H1 (cell line): ENCODE measurements around the gene SNTG2. TPM values are rescaled to one million over a fixed set of nuclear protein-coding genes. Genes with fewer than 3 reads are reported as not detected.

Source experiments
- CTCF ChIA-PET: fragments of 300-600 bp; sonication (Branson Sonifier 250); formaldehyde crosslinking; loops from one replicate; lab custom pipeline; 2021; ENCODE audit not compliant: partially characterized antibody; lab: Charles Lee
- POLR2A ChIA-PET: fragments of 300-600 bp; sonication (Branson Sonifier 250); formaldehyde crosslinking; loops from one replicate; lab custom pipeline; 2021; ENCODE audit warnings: inconsistent platforms; ENCODE audit not compliant: partially characterized antibody; lab: Charles Lee
- DNase-seq, 2 experiments: peaks; one replicate each; pipeline versions ENCODE4 v3.0.0 to v3.0.0-alpha.2; 2010 to 2022; ENCODE audit warnings: low spot score in 2 of 2, low read depth in 1 of 2, mixed read lengths in 1 of 2
- FAIRE-seq: peaks from 2 replicates; lab custom pipeline; 2011; peaks lifted over from hg19 to GRCh38; lab: Jason Lieb, UNC
- H2AFZ ChIP-seq: 2 replicates; pipeline ENCODE4 v1.8.1; 2012; ENCODE audit warnings: low read length, inconsistent platforms
- H2AK5ac ChIP-seq: 2 replicates; pipeline ENCODE4 v1.6.1; 2013; ENCODE audit warnings: low read depth, low read length
- H2BK120ac ChIP-seq: replicated peaks from 2 replicates; pipeline ENCODE3; 2013; ENCODE audit warnings: low read depth, low read length, inconsistent platforms
- H2BK12ac ChIP-seq: 2 replicates; pipeline ENCODE4 v1.6.1; 2013; ENCODE audit warnings: low read depth, low read length
- H2BK15ac ChIP-seq: 2 replicates; pipeline ENCODE4 v1.6.1; 2013; ENCODE audit warnings: low read length
- H2BK20ac ChIP-seq: 2 replicates; pipeline ENCODE4 v1.6.1; 2013; ENCODE audit warnings: low read length
- H2BK5ac ChIP-seq: 2 replicates; pipeline ENCODE4 v1.6.1; 2013; ENCODE audit warnings: low read depth, low read length
- H3K14ac ChIP-seq: 2 replicates; pipeline ENCODE4 v1.6.1; 2013; ENCODE audit warnings: inconsistent platforms; ENCODE audit not compliant: insufficient read length
- H3K18ac ChIP-seq: 2 replicates; pipeline ENCODE4 v1.6.1; 2013; ENCODE audit warnings: low read length; ENCODE audit errors: extremely low read depth
- H3K23ac ChIP-seq: 2 replicates; pipeline ENCODE4 v1.6.1; 2013; ENCODE audit warnings: inconsistent platforms; ENCODE audit not compliant: insufficient read length
- H3K23me2 ChIP-seq: 2 replicates; pipeline ENCODE4 v1.6.1; 2013; ENCODE audit warnings: low read depth, low read length
- H3K27ac ChIP-seq: 2 replicates; pipeline ENCODE4 v1.6.1; 2011; ENCODE audit warnings: low read depth, low read length, inconsistent platforms
- H3K27me3 ChIP-seq, 4 experiments: replicated peaks in 1 of 4; 1 replicate in 1 of 4; 2 replicates in 3 of 4; pipeline versions ENCODE4 v1.6.1 to v1.8.1; 2011 to 2013; ENCODE audit warnings: low read length in 3 of 4, mild to moderate bottlenecking in 3 of 4, inconsistent platforms in 2 of 4, mixed read lengths in 2 of 4, moderate library complexity in 1 of 4; ENCODE audit not compliant: control insufficient read depth in 3 of 4, insufficient read depth in 3 of 4; ENCODE audit errors: extremely low read depth in 1 of 4
- H3K36me3 ChIP-seq, 4 experiments: 2 replicates each; pipeline versions ENCODE4 v1.6.1 to v1.8.1; 2011 to 2013; ENCODE audit warnings: mild to moderate bottlenecking in 4 of 4, low read length in 3 of 4, moderate library complexity in 2 of 4, control low read depth in 1 of 4, inconsistent platforms in 1 of 4; ENCODE audit not compliant: insufficient read depth in 4 of 4, control insufficient read depth in 2 of 4
- H3K4ac ChIP-seq: replicated peaks from 2 replicates; pipeline ENCODE3; 2013; ENCODE audit warnings: low read length, low read depth, mixed read lengths, inconsistent platforms; ENCODE audit not compliant: insufficient read length
- H3K4me1 ChIP-seq, 4 experiments: replicated peaks in 1 of 4; 1 replicate in 1 of 4; 2 replicates in 3 of 4; pipeline versions ENCODE4 v1.6.1 to v1.8.1; 2011 to 2013; ENCODE audit warnings: low read length in 3 of 4, inconsistent platforms in 2 of 4, mixed read lengths in 1 of 4; ENCODE audit not compliant: insufficient read depth in 4 of 4, control insufficient read depth in 3 of 4
- H3K4me2 ChIP-seq, 2 experiments: 2 replicates each; pipeline versions ENCODE4 v1.6.1 to v1.8.1; 2011 to 2013; ENCODE audit warnings: low read depth in 2 of 2, low read length in 2 of 2, control low read depth in 1 of 2, inconsistent platforms in 1 of 2, mild to moderate bottlenecking in 1 of 2; ENCODE audit not compliant: insufficient read depth in 1 of 2
- H3K4me3 ChIP-seq, 4 experiments: fragments of 200-600, 300-600 bp in 1 of 4; sonication (generic), shearing (Covaris generic), sonication (Bioruptor Twin) in 1 of 4; 2 replicates each; pipeline versions ENCODE4 v1.5.1 to v1.8.1; 2011 to 2016; ENCODE audit warnings: low read length in 4 of 4, low read depth in 3 of 4, control low read depth in 2 of 4, inconsistent platforms in 2 of 4, mild to moderate bottlenecking in 2 of 4, mixed read lengths in 1 of 4, moderate library complexity in 1 of 4; ENCODE audit not compliant: insufficient read depth in 2 of 4; ENCODE audit errors: extremely low read depth in 1 of 4
- H3K56ac ChIP-seq: replicated peaks from 2 replicates; pipeline ENCODE3; 2013; ENCODE audit warnings: low read depth, mild to moderate bottlenecking, mixed read lengths, low read length, inconsistent platforms; ENCODE audit not compliant: insufficient read length
- H3K79me1 ChIP-seq: 2 replicates; pipeline ENCODE4 v1.6.1; 2013; ENCODE audit warnings: low read depth, low read length, control low read depth
- H3K79me2 ChIP-seq, 2 experiments: 2 replicates each; pipeline versions ENCODE4 v1.6.1 to v1.8.1; 2012 to 2013; ENCODE audit warnings: low read length in 2 of 2, mild to moderate bottlenecking in 2 of 2, inconsistent platforms in 1 of 2; ENCODE audit not compliant: insufficient read depth in 2 of 2, control insufficient read depth in 1 of 2
- H3K9ac ChIP-seq, 4 experiments: replicated peaks in 1 of 4; 1 replicate in 1 of 4; 2 replicates in 3 of 4; pipeline versions ENCODE4 v1.6.1 to v1.8.1; 2011 to 2013; ENCODE audit warnings: low read depth in 3 of 4, low read length in 3 of 4, control low read depth in 2 of 4, mild to moderate bottlenecking in 2 of 4, moderate library complexity in 2 of 4, inconsistent platforms in 1 of 4; ENCODE audit errors: extremely low read depth in 1 of 4
- H3K9me3 ChIP-seq, 2 experiments: 2 replicates each; pipeline versions ENCODE4 v1.6.1 to v1.8.1; 2012 to 2013; ENCODE audit warnings: mild to moderate bottlenecking in 2 of 2, moderate library complexity in 2 of 2, control low read depth in 1 of 2, inconsistent platforms in 1 of 2, low read depth in 1 of 2, low read length in 1 of 2, mixed read lengths in 1 of 2; ENCODE audit not compliant: insufficient read depth in 2 of 2
- H4K20me1 ChIP-seq, 2 experiments: replicated peaks in 1 of 2; 2 replicates each; pipeline versions ENCODE3 to v1.8.1; 2011 to 2013; ENCODE audit warnings: inconsistent platforms in 2 of 2, low read length in 2 of 2, mild to moderate bottlenecking in 1 of 2; ENCODE audit not compliant: insufficient read depth in 2 of 2, control insufficient read depth in 1 of 2
- H4K5ac ChIP-seq: 2 replicates; pipeline ENCODE4 v1.6.1; 2013; ENCODE audit warnings: low read length, low read depth, mixed read lengths, inconsistent platforms; ENCODE audit not compliant: insufficient read length
- H4K8ac ChIP-seq: 2 replicates; pipeline ENCODE4 v1.8.0; 2013; ENCODE audit warnings: mild to moderate bottlenecking, moderate library complexity, low read length, inconsistent platforms; ENCODE audit not compliant: insufficient read depth; ENCODE audit errors: extremely low read depth
- H4K91ac ChIP-seq: replicated peaks from 2 replicates; pipeline ENCODE3; 2013; ENCODE audit warnings: low read length, mixed read lengths, inconsistent platforms; ENCODE audit not compliant: insufficient read length
- ATF3 ChIP-seq: IDR thresholded peaks from 2 replicates; pipeline ENCODE4 v1.6.1; 2011; ENCODE audit warnings: low read depth, mild to moderate bottlenecking, low read length; ENCODE audit not compliant: insufficient read depth
- CBX5 ChIP-seq: fragments of 300-800, 300-1000 bp; sonication (generic); IDR thresholded peaks from 2 replicates; pipeline ENCODE4 v1.7.1; 2016; ENCODE audit warnings: antibody characterized with exemption, low read length, low read depth
- CHD2 ChIP-seq: IDR thresholded peaks from 2 replicates; pipeline ENCODE4 v1.6.1; 2012; ENCODE audit warnings: low read length, improper control_type of control experiment
- CTBP2 ChIP-seq: IDR thresholded peaks from 2 replicates; pipeline ENCODE4 v1.7.0; 2011; ENCODE audit warnings: borderline replicate concordance, mild to moderate bottlenecking, moderate library complexity, mixed read lengths, low read length; ENCODE audit not compliant: insufficient read depth, insufficient read length
- E2F6 ChIP-seq: IDR thresholded peaks from 2 replicates; pipeline ENCODE4 v1.6.1; 2012; ENCODE audit warnings: inconsistent platforms
- EZH2 ChIP-seq: fragments of 200-600 bp; sonication (generic); IDR thresholded peaks from 2 replicates; pipeline ENCODE4 v1.7.1; 2012; ENCODE audit warnings: low read depth, mild to moderate bottlenecking, moderate library complexity, low read length, inconsistent platforms; ENCODE audit not compliant: severe bottlenecking
- GABPA ChIP-seq: IDR thresholded peaks from 2 replicates; pipeline ENCODE4 v1.6.1; 2011; ENCODE audit warnings: mild to moderate bottlenecking, low read length, moderate library complexity, borderline replicate concordance; ENCODE audit not compliant: insufficient read depth
- GTF2F1 ChIP-seq: IDR thresholded peaks from 2 replicates; pipeline ENCODE4 v1.6.1; 2012; ENCODE audit warnings: low read depth, low read length, improper control_type of control experiment, borderline replicate concordance
- JUND ChIP-seq: IDR thresholded peaks from 2 replicates; pipeline ENCODE4 v1.6.1; 2011; ENCODE audit warnings: mild to moderate bottlenecking, improper control_type of control experiment, low read length
- POLR2A ChIP-seq, 2 experiments: IDR thresholded peaks; 1 replicate in 1 of 2; 2 replicates in 1 of 2; pipeline ENCODE4 v1.6.1; 2011; ENCODE audit warnings: low read depth in 2 of 2, low read length in 2 of 2, mild to moderate bottlenecking in 2 of 2; ENCODE audit errors: control extremely low read depth in 1 of 2
- SIRT6 ChIP-seq: IDR thresholded peaks from one replicate; pipeline ENCODE4 v1.7.1; 2012; ENCODE audit warnings: low read length, inconsistent platforms
- SP2 ChIP-seq: IDR thresholded peaks from 2 replicates; pipeline ENCODE4 v1.6.1; 2012; ENCODE audit warnings: mild to moderate bottlenecking, low read length, inconsistent platforms
- SP4 ChIP-seq: IDR thresholded peaks from 2 replicates; pipeline ENCODE4 v1.6.1; 2012; ENCODE audit warnings: low read length, inconsistent platforms
- WGBS, 2 experiments: shearing (Covaris generic) in 1 of 2; methylation state at CpG; one replicate each; pipeline versions ENCODE4 v1.1.6 to v1.1.7; 2013 to 2015; ENCODE audit warnings: low lambda C conversion rate in 2 of 2, mixed read lengths in 2 of 2, inconsistent platforms in 1 of 2, low coverage in 1 of 2, missing lambda C conversion rate in 1 of 2; ENCODE audit not compliant: insufficient replicate concordance in 2 of 2, insufficient coverage in 1 of 2, insufficient read length in 1 of 2; ENCODE audit errors: extremely low coverage in 1 of 2, missing lambda C conversion rate in 1 of 2; 5-methylcytosine and 5-hydroxymethylcytosine counted together
- polyA plus RNA-seq, 7 experiments: library from polyadenylated mRNA; depleted of rRNA in 3 of 7; stranded (reverse) in 5 of 7; unstranded in 2 of 7; fragments of >200 nt in 5 of 7; fragments of 200-250 nt in 2 of 7; gene quantifications; 1 replicate in 5 of 7; 2 replicates in 1 of 7; 4 replicates in 1 of 7; pipeline versions ENCODE4 v1.2.1 to v1.2.3, GENCODE V29; 2011 to 2013; ENCODE audit warnings: missing spikeins in 2 of 7, mixed read lengths in 2 of 7
- total RNA-seq: library from RNA; stranded (reverse); fragmentation: NEBNext Ultra II Directional; extraction: Animal tissue kit (Norgen Biotek cat#: 25700); gene quantifications from 2 replicates; pipeline ENCODE4 v1.2.1, GENCODE V29; 2021

Gene SNTG2
- total and polyA plus RNA-seq, 2 of the 8 experiments (the other 6 are each of a cell fraction or from before 2014, with no cell fraction given) = 6.6 to 18.1 TPM

GRCh38 chr2:1340141-1340512 is 389.5 kb downstream of the SNTG2 start:
- POLR2A ChIA-PET = no interaction called here
- FAIRE-seq = no peak
- TF ChIP-seq E2F6 (no peak), CTBP2 (no peak), ATF3 (no peak), POLR2A (IDR thresholded peaks at IDR 0.05; ENCODE audit: control extremely low read depth in 1 of 2, low read depth in 2 of 2, low read length in 2 of 2) (no peak), SP4 (no peak), SP2 (no peak), GTF2F1 (no peak), GABPA (no peak), CBX5 (no peak), CHD2 (no peak), JUND (no peak), EZH2 (no peak), SIRT6 (no peak)

More at GRCh38 chr2:1340141-1340512, 389.5 kb downstream of the SNTG2 start:
- Histone ChIP-seq H2BK20ac (no peak overlapping the region), H3K36me3 (no peaks in the 10 kb centered on the region), H3K14ac (no peak overlapping the region), H3K4me2 (no peak overlapping the region), H2BK120ac (no peak overlapping the region), H2BK15ac (no peak overlapping the region), H4K8ac (no peak overlapping the region), H3K27ac (no peak overlapping the region), H3K18ac (no peak overlapping the region), H2BK12ac (no peak overlapping the region), H3K9me3 (no peaks in the 10 kb centered on the region), H3K79me1 (no peaks in the 10 kb centered on the region), H3K9ac (no peak overlapping the region), H3K79me2 (no peaks in the 10 kb centered on the region), H3K4me1 (peaks cover 0 to 13% (median 4%) of the 10 kb centered on the region in 4 experiments; a peak in 6 of 7 replicates), H2BK5ac (no peak overlapping the region), H3K23ac (no peak overlapping the region), H4K20me1 (no peaks in the 10 kb centered on the region), H3K56ac (no peak overlapping the region), H3K4me3 (no peak overlapping the region), H2AFZ (no peak overlapping the region), H3K27me3 (no peaks in the 10 kb centered on the region), H2AK5ac (no peak overlapping the region), H4K91ac (no peak overlapping the region), H3K23me2 (no peaks in the 10 kb centered on the region), H3K4ac (no peak overlapping the region), H4K5ac (no peak overlapping the region)
- 77% methylated on average over 5 of the region's 5 CpGs; no CpG with 5 or more reads in 1 of the 2 experiments for WGBS, 2 experiments
- CTCF ChIA-PET = interaction anchor here (0.8 to 1.4 kb wide), 3 partner anchors 9 to 211 kb away, joined by 3 read pairs; no protein-coding TSS in a partner anchor
- no peak for DNase-seq
